Stimulated activated CD4-positive, alpha-beta T cell treated with anti-CD3 and anti-CD28 coated beads, Interleukin-15, amount 100 ng/mL, for 48 hours (primary cell): ENCODE results near the gene MBD5.

Experiments used
- DNase-seq, 2 donors: peaks; one replicate each; pipeline ENCODE4 v3.0.0-alpha.2; 2020; ENCODE audit warnings: low read depth in 2 of 2

Gene MBD5

DNA sequence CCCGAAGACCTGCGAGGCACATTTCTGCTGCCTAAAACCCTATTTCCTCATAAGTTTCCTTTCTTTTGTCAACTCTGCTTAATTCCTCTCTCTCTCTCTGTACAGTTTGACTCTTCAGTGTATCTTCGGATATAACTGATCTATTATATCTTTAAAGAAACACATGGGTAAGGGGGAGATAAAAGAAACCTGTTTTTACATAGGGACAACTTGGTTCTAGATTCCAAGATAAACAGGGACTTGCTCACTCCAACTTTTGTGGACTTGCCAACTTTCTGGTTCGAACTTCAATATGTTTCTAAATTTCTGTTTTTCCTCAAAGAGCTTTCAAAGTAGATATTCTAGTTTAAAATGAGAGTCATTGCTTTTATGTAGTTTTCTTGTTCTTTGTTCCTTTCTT, 441.0 kb downstream of the MBD5 start:
- no peak for DNase-seq

DNA sequence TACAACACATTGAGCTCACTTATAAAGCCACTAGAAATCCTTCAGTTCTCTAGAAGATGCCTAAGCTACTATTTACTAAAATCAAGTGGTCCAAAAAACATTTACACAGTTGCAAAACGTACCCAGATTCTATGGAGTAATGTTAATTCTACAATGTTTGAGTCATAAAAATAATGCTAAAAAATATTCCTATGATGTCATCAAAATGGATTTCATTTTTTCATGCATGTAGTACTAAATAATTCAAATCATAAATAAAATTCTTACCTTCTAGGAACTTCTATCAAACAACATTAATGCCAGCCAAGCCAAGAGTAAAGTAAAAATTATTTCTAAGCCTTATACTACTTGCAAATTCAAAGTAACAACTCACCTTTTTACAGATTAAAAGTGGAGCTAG, 454.7 kb downstream of the MBD5 start:
- no peak for DNase-seq

DNA sequence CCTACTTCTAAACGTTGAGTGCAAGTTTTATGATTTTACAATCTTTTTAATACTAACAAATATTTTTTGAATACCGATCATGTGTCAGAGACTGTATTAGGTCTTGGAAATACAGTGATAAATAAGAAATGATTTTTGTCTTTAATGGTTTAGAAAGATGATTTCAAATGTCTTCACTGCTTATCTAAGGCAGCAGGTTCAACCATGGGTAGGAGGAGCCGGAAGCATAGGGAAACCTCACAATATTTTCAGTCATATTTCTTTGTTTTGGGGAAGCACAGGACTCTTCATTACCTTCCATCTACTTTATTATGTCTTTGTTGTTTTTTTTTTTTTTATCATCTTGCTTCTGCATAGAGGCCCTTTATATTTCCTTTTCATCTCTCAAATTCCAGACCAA, 458.5 kb downstream of the MBD5 start:
- no peak for DNase-seq

DNA sequence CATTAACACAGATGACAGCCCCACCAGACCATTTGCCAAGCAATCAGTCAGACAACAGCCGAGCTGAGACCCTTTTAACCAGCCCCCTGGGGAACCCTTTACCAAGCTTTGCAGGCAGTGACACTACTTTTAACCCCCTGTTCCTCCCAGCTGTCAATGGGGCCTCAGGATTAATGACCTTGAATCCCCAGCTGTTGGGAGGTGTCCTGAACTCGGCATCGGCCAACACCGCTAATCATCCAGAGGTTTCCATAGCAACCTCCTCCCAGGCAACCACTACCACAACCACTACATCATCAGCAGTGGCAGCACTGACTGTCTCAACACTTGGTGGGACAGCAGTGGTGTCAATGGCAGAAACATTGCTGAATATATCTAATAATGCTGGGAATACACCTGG, 462.8 kb downstream of the MBD5 start:
- DNase-seq: no peak

DNA sequence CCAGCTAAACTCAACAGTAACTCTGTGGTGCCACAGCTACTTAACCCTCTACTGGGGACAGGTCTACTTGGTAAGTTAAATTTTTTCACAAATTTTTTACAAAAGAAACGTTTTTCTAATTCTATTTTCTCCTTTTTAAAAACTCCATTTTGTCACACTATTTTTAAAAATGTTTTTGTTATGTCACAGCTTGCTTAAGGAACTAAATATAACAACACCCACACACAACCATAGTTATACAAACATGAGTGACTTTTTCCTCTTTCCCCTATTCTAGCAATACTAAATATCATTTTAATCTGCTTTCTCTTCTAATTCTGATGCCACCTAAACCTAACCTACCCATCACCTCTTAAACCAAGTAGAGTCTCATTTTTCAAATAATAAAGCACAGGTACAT, 463.2 kb downstream of the MBD5 start:
- no peak for DNase-seq

DNA sequence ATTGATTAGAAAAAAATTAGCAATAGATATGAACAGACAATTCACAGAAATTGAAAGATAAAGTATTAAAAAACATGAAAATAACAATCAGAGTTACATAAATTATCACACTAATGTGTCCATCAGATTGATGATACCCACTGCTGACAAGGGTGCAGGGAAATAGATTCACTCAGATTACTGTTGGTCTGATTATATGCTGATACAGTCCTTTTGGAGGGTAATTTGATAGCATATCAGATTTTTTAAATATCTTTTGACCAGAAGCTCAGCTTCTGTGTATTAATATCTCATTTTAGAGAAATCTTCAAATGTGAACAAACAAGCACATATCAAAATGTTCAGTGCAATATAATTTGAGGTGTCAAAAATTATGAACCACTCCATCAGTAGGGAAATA, 465.8 kb downstream of the MBD5 start:
- no peak for DNase-seq

DNA sequence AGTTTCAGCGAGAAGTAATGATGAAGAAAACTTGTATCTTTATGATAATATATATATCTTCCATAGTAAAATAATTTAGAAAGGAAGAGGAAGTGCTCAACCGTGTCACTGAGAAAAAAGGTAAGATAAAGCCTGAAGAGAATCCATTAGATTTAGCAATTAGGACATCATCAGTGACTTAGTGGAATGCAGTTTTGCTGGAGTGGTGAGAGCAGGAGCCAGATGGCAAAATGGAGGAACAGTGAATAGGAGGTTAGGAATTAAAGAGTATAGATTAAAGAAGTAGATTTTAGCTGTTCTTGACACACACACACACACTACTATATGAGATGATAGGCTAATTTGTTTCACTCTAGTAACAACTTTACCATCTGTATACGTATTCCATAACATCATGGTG, 466.5 kb downstream of the MBD5 start:
- no peak for DNase-seq

DNA sequence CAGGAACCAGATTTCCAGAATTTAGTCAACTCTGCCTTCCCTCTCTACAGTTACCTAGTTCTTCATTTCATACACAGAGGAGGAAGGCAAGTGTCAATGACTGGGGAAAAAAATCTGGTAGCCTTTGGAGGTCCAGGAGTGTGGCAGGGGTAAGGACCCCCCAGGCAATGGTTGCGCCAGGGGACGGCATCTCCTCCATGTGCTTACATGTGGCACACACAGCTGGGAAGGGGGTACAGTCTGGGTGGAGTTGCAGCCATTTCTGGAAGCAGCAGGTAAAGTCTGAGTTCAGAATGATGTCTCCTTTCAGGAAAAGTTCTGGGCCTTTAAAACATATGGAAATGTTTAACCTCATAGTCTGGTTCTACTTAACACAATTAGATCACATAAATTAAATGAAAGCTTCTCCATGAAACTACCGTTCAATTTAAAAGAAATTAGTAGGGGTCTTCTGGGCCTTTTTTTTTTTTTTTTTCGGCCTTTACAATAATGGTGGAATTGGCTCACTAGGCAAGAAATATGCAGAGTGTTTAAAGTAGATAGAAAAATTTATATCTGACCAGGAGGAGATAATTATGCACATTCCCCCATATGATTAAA, 470.0 kb downstream of the MBD5 start:
- no peak for DNase-seq

DNA sequence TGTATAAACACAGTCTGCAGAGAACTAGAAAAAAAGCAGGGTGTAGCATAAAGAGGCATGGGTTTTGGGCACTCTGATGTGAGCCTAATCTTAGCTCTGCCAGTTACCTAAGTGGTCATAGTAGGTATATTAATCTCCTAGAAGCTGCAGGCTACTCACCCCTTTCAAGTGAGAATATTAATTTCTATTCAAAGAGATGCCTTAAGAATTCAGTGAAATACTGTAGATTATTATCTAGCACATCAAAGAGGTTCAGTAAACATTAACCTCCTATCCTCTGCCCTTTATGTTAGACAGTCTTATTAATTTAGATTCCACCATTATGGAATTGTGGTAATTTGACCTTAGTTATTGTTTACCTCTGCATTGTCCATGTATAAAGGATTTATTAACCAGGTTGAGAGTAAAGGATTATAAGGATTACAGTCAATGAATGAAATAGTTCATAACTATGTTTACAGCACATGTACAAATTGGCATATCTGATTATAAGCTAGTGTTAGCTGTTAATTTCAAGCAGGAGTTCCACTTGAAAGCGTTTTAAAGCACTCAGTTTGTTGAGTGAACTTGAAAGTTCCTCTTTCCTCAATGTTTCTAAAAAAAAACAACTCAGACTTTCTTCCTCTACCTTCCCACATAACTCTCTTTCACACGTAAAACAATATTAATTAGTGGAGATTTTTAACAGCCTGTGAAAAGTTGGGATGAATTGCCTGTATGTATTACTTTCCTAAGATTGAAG, 473.1 kb downstream of the MBD5 start:
- no peak for DNase-seq

DNA sequence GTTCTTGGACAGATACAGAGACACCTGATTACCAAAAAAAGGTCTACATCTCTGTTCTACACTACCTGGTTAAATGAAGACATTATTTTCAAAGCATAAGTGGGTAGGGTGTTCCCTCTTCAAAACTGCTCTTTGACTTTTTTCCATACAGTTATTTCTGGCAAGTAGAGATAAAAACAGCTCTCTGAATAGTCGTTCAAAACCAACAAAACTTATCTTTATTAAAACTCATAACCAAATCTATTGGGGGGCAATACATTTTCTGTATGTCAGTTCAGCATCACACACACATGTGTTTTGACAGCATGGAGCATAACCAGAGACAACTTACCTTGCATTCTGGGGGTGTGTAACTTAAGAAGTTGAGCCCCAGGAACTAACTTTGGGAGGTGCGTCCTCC, 474.7 kb downstream of the MBD5 start:
- DNase-seq: no peak

DNA sequence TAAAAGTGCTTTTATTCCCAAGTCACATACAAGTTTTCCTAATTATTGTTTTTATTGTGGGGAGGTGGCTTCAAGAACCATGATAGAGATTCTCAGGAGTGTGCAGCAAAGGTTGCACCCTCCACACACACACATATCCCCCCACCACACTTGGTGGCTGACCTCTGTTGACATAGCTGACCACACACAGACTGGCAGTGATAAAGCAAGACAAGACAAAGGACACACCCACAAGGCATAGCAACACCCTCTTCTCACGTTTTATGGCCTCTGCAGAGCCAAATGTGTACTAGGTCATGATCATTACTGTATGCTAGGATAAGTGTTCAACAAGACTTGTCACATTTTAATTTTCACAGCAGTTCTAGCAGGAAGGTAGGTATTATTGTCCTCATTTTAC, 480.7 kb downstream of the MBD5 start:
- DNase-seq: no peak

DNA sequence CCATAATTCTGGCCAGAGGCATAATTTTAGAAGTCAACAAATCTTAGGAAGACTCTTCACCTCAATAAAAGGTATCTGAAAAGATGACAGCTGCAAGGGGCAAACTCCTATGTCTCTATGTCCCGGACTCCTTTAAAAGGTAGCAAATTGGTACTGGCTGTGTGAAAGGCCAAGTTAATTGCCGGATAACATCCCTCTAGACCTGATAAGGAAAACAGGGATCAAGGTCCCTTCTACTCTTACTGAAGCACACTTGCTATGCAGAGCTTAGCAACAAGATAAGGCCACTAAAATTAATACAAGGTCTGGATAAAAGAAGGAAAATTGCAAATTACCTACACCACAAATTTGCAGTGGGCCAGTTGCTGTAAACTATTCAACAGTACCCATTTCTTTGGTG, 482.6 kb downstream of the MBD5 start:
- DNase-seq: no peak

DNA sequence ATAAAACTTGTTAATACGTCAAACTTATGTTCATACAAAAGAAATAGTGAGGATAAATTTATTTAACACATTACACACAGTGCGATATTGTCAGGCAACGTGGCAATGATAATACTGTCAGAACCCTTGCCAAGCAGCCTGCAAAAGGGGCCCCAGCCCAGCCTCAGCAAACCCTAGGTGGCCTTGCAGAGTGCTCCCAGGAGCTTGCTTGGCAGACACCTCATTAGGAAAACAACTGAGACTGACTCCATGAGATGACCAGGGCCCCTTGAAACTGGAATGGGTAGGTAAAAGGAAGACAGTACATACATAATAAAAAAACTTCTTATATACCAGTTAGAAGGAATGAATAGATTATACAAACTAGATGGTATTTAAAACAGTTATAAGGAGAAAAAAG, 487.1 kb downstream of the MBD5 start:
- no peak for DNase-seq

DNA sequence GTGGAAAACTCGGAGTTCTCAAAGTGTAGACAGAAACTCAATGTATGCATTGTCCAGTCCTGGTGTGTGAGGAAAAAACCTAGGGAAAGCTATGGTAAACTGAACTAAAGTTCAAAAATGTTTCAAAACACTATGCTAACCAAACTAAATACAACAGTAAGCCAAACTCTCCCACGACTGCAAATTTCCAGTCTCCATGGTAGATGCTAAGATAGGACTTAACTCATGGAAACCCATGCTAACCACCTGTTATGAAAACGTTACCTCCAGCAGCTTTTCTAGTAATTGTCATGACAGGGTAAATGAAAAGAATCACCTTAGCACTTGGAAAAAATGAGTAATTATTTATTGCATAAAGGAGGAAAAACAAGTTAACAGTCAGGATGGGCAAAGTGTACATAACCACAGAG, 488.0 kb downstream of the MBD5 start:
- DNase-seq: no peak

DNA sequence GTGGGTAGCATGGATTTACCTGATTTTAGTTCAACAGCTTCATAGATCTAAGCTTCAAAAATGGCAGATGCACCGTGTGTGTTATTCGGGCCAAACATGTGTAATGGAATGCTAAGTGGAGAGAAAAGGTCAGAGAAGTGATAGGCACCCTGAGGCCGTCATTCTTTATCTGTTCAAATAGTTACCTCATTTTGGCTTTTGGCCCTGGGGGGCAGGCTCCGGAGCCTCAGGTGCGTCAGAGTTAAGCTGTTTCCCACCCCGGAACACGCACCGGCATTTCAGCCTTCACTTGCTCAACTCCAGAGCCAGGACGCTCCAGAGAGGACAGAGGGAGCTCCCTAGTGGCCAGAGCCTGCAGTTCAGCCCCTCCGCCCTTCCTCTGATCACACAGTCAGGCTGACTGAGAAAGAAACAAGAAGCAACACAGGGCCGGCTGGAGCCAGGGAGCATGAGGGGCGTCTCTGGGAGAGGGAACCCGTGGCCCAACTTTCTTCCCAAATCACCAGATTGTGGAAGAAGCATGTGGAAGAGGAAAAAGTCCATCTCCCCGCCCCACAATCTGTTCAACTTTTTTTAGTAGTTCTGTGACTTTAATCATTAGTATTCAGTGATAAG, 488.5 kb downstream of the MBD5 start:
- DNase-seq: peak; percentile 82 to 86

DNA sequence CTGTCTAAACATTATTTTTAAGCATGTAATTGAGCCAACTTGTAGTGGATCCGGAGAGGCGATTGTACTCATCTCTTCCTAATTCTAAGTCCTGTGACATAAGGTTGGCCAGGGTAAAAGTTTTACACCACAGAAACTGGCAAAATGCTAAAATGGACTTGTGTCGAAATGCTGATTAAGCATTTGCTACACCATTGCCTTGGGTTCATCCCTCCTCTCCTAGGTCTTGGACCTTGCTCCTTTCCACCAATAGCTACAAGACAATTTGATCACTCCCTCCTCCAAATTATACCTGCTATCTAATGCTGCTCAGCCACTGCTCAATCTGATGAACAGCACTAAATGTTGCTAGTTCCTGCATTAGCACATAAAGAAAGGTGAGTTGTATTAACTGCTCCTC, 491.0 kb downstream of the MBD5 start:
- DNase-seq: no peak

DNA sequence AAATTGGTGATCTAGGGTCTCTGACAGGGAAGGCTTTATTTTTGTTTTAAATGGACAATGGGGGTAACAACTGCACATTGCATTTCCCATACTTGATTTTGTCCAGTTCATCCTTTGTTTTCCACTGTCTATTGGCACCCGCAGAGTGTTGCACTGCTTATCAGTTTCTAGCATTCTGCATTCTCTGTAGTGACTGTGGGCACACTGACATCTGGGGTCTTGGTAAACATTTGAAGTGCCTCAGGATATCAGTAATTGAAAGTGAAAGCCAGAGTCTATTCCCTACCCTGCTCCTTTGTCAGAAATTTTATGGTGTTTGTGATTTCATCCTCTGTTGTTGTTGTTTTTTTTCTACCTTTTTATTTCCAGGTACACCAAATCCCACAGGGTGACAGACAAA, 491.6 kb downstream of the MBD5 start:
- DNase-seq: no peak

DNA sequence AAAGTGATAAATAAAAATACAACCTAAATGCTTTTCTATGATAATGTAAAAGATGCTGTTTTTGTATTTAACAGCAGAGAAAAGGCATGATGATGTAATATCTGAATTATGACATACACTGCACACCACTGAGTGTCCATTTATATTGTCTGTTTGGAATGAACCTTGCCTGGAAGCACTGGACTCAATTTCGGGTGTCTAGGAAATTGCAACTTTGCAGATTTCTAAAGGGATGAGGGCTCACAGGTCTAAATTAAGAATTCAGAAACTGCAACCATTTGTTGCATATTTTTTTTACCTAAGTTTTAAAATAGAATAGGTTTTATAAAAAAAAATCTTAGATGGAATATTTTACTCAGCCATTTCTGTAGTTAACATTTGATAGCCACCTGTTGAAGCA, 492.5 kb downstream of the MBD5 start:
- no peak for DNase-seq

DNA sequence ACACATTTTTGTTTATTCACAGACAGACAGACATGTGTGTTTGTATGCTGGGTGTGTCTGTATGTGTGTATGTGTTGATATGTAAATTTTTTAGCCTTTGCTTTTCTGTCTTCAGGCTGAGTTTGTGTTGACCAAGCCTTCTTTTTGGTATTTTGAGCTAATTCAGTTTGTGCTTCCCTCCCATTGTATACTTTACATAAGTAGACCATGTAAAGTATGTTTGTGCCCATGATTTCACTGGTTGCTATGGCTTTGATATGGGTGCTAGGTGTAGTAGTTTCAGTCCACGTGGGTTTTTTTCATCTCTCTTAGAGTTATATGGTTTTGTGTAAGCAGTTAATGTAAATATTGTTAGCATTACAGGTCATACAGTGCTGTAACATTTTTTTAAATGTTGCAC, 494.2 kb downstream of the MBD5 start:
- DNase-seq: no peak

DNA sequence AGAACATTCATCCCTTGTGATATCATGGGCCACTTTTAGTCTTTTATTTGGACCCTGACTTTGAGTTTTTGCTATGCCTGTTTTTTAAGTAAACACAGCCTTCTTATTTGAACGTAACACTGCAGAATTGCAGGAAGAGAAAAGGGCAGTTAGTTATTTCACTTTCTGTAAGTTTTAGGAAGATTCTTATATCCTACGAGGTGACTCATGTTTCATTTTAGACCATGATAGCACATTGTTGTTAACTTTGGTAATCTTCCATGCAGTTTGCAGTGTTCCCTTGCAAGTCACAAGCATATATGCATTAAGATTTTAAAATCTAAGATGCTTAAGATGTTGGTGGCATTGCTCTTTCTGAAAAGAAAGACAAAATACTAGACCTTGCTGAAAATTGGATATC, 495.1 kb downstream of the MBD5 start:
- DNase-seq: no peak

DNA sequence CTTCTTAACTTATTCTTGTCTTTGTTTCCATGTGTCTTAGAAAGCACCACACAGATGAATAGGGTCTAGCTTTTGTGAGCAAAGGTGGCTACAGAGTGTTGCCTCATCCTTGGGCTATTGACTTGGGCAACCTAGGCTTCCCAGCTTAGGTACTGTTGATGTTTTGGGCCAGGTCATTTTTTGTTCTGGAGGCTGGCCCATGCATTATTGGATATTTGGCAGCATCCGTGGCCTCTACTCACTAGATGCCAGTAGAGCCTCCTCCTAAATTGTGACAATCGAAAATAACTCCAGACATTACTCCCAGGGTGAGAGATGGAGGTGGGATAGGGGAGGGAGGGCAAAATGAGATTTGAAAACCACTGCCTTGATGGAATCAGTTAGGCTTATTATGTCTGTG, 496.4 kb downstream of the MBD5 start:
- DNase-seq: no peak

DNA sequence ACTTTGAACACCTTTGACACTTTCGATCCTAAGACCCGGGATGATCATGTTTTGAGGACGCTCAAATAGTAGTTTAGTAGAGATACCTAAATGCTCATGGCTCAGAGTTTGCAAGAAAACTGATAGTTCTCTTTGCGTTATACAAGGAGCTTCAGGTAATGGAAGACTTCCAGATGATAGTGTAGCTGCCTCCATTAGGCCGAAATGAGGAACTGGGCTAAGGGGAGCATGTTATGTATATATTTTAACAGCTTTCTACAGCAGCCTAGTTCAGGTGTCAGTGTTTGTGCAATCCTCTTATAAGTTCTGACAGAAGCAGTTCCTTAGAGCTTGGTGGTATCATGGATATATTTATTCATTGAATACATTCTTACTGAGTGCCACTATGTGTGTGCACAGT, 496.9 kb downstream of the MBD5 start:
- DNase-seq: no peak

DNA sequence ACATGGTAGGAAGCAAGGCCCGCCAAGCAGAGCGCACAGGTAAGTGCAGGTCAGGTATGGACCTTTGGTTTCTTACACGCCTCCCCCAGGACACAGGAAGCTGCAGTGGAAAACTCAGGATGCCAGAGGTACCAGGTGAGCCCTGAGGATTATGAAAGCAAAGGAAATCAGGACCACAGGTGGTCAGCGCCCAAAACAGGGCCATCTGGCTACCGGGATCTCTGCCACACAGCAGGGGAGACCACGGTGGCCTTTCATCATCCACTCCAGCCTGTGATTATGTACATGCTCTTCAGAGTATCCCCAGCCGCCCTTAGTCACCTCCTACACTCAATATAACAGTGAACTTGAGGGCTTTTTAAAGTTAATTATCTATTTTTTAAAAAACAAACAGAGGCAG, 498.1 kb downstream of the MBD5 start:
- DNase-seq: no peak

DNA sequence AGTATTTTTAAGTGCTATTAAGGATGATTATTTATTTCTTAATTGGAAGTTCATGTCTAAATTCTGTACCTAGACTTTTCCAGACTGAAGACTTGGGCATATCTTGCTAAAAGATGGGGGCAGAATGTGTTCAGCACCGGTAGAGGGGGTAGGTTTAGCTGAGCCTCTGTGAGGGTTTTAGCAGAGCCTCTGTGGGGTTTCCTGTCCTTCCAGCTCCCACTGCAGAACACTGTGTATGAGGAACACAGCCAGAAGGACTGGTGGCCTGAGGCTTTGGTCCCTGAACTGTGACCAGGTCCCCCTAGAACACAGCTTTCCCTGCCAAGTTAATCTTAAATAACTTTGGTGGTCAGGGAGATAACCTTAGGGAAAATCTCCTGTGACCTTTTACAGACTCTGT, 500.3 kb downstream of the MBD5 start:
- DNase-seq: no peak
